HG03432 (cell line): ENCODE data around the gene GMIP.
A peak's percentile ranks its signal among the peaks of the same experiment; 100 is the strongest.

Experiments
- ATAC-seq: cut with Tn5 transposase; IDR thresholded peaks from one replicate; pipeline ENCODE4 v1.9.1; 2021; ENCODE audit warnings: mild to moderate bottlenecking, moderate library complexity; ENCODE audit not compliant: unreplicated experiment

Gene GMIP

GRCh38 chr19:19661141-19661674 is 17.8 kb upstream of the GMIP start:
- ATAC-seq = no peak

- ATAC-seq = no peak
Observed at GRCh38 chr19:19659646-19660245, 16.3 kb upstream of the GMIP start.

GRCh38 chr19:19657397-19657783 is 13.9 kb upstream of the GMIP start:
- ATAC-seq = no peak

- ATAC-seq = no peak
Observed at GRCh38 chr19:19656451-19657396, 13.3 kb upstream of the GMIP start.

GRCh38 chr19:19655641-19656343 is 12.3 kb upstream of the GMIP start:
- ATAC-seq = no peak

GRCh38 chr19:19655051-19655594 is 11.7 kb upstream of the GMIP start:
- no peak for ATAC-seq

GRCh38 chr19:19654441-19654840 is 11.0 kb upstream of the GMIP start:
- ATAC-seq = no peak

GRCh38 chr19:19653597-19654147 is 10.2 kb upstream of the GMIP start:
- ATAC-seq = no peak

- ATAC-seq = no peak
Observed at GRCh38 chr19:19652482-19653295, 9.2 kb upstream of the GMIP start.

- no peak for ATAC-seq
Observed at GRCh38 chr19:19651076-19651475, 7.6 kb upstream of the GMIP start.

GRCh38 chr19:19650331-19650730 is 6.9 kb upstream of the GMIP start:
- no peak for ATAC-seq

GRCh38 chr19:19649580-19649995 is 6.1 kb upstream of the GMIP start:
- no peak for ATAC-seq

GRCh38 chr19:19649155-19649554 is 5.7 kb upstream of the GMIP start:
- ATAC-seq = no peak

GRCh38 chr19:19647037-19647835 is 3.8 kb upstream of the GMIP start:
- ATAC-seq = no peak

- no peak for ATAC-seq
Observed at GRCh38 chr19:19645233-19645870, 1.9 kb upstream of the GMIP start.

- ATAC-seq = no peak
Observed at GRCh38 chr19:19644054-19644388, 564 bp upstream of the GMIP start.

GRCh38 chr19:19642506-19643157 is 825 bp downstream of the GMIP start:
- ATAC-seq = peak; percentile 13

GRCh38 chr19:19637523-19638251 is 5.8 kb downstream of the GMIP start:
- no peak for ATAC-seq
